HCT116 (cell line): ENCODE measurements around the gene NUMA1. TPM values are rescaled to one million over a fixed set of nuclear protein-coding genes. Genes with fewer than 3 reads are reported as not detected.

Experiments
- ATAC-seq: fragments of 200-7000 bp; cut with Tn5 transposase; 2 replicates; pipeline ENCODE4 v1.9.1; 2020; ENCODE audit warnings: mild to moderate bottlenecking, moderate library complexity
- BruUV-seq: library from RNA; stranded (reverse); fragments of 400-500 nt; replicated peaks from 2 replicates; lab custom pipeline; 2021; lab: Mats Ljungman, UMichigan
- CTCF ChIA-PET: fragments of 300-600 bp; sonication (Branson Sonifier 250); formaldehyde crosslinking; loops from one replicate; lab custom pipeline; 2021; ENCODE audit warnings: antibody characterized with exemption; lab: Charles Lee
- POLR2A ChIA-PET: fragments of 300-600, 350-600 bp; sonication (Branson Sonifier 250); formaldehyde crosslinking; loops from one replicate; lab custom pipeline; 2021; ENCODE audit warnings: antibody characterized with exemption; lab: Charles Lee
- RAD21 ChIA-PET, 2 experiments: fragments of 300-600 bp; sonication (Branson Sonifier 250); formaldehyde crosslinking; loops; one replicate each; lab custom pipeline; 2023; ENCODE audit warnings: low total read pairs in 2 of 2; ENCODE audit not compliant: uncharacterized antibody in 2 of 2, unreplicated experiment in 2 of 2, low non-redundant PET in 1 of 2; lab: Charles Lee
- DNase-seq: peaks from one replicate; pipeline ENCODE4 v3.0.0-alpha.2; 2010; ENCODE audit warnings: low read depth, low spot score
- H2AFZ ChIP-seq: fragments of 200-600 bp; shearing (Covaris generic), sonication (generic); 2 replicates; pipeline ENCODE4 v1.6.1; 2017; ENCODE audit warnings: low read depth, mixed run types, mixed read lengths, antibody characterized with exemption, low read length; ENCODE audit not compliant: poor library complexity, severe bottlenecking
- H3K27ac ChIP-seq: 2 replicates; pipeline ENCODE4 v1.5.1; 2012; ENCODE audit warnings: low read depth, low read length
- H3K27me3 ChIP-seq: fragments of 200-600 bp; sonication (generic); 2 replicates; pipeline ENCODE4 v1.6.1; 2016; ENCODE audit warnings: mixed run types, low read length, mixed read lengths; ENCODE audit not compliant: insufficient read depth
- H3K36me3 ChIP-seq, 2 experiments: fragments of 200-500 bp in 1 of 2; fragments of 200-600 bp in 1 of 2; sonication (Bioruptor generic) in 1 of 2; sonication (generic) in 1 of 2; 2 replicates each; pipeline versions ENCODE4 v1.5.1 to v1.6.1; 2014 to 2016; ENCODE audit warnings: low read length in 2 of 2, inconsistent platforms in 1 of 2, mixed read lengths in 1 of 2, mixed run types in 1 of 2; ENCODE audit not compliant: insufficient read depth in 2 of 2, control insufficient read depth in 1 of 2
- H3K4me1 ChIP-seq, 2 experiments: fragments of 200-600 bp in 1 of 2; sonication (generic) in 1 of 2; 2 replicates each; pipeline versions ENCODE4 v1.5.1 to v1.6.1; 2012 to 2017; ENCODE audit warnings: low read length in 2 of 2, inconsistent platforms in 1 of 2, mild to moderate bottlenecking in 1 of 2, mixed read lengths in 1 of 2, mixed run types in 1 of 2, moderate library complexity in 1 of 2; ENCODE audit not compliant: insufficient read depth in 2 of 2, control insufficient read depth in 1 of 2
- H3K4me2 ChIP-seq: fragments of 200-600 bp; sonication (generic); 2 replicates; pipeline ENCODE4 v1.6.1; 2017; ENCODE audit warnings: mixed run types, low read length, mixed read lengths
- H3K4me3 ChIP-seq, 2 experiments: fragments of 200-600 bp in 1 of 2; sonication (generic) in 1 of 2; replicated peaks in 1 of 2; 2 replicates each; pipeline ENCODE4 v1.5.1; 2011 to 2016; ENCODE audit warnings: low read length in 2 of 2, control low read depth in 1 of 2, low read depth in 1 of 2, mild to moderate bottlenecking in 1 of 2, mixed read lengths in 1 of 2, mixed run types in 1 of 2
- H3K79me2 ChIP-seq: fragments of 200-600 bp; sonication (generic); 2 replicates; pipeline ENCODE4 v1.6.1; 2017; ENCODE audit warnings: mild to moderate bottlenecking, mixed run types, low read length, moderate library complexity, mixed read lengths; ENCODE audit not compliant: insufficient read depth
- H3K9ac ChIP-seq: fragments of 200-600 bp; sonication (generic); 2 replicates; pipeline ENCODE4 v1.6.1; 2016; ENCODE audit warnings: low read length, mixed read lengths
- H3K9me2 ChIP-seq: fragments of 200-600 bp; sonication (generic), shearing (Covaris generic); 2 replicates; pipeline ENCODE4 v1.6.1; 2017; ENCODE audit warnings: mixed run types, mild to moderate bottlenecking, moderate library complexity; ENCODE audit not compliant: insufficient read depth
- H3K9me3 ChIP-seq, 2 experiments: fragments of 200-500 bp in 1 of 2; fragments of 200-600 bp in 1 of 2; sonication (Bioruptor generic) in 1 of 2; sonication (generic) in 1 of 2; 2 replicates each; pipeline ENCODE4 v1.6.1; 2014 to 2017; ENCODE audit warnings: low read length in 2 of 2, mixed read lengths in 2 of 2, inconsistent platforms in 1 of 2, low read depth in 1 of 2, mild to moderate bottlenecking in 1 of 2, mixed run types in 1 of 2, moderate library complexity in 1 of 2; ENCODE audit not compliant: control insufficient read depth in 1 of 2, insufficient read depth in 1 of 2
- H4K20me1 ChIP-seq: fragments of 200-600 bp; sonication (generic), shearing (Covaris generic); 2 replicates; pipeline ENCODE4 v1.6.1; 2017; ENCODE audit warnings: mixed run types, mild to moderate bottlenecking, moderate library complexity; ENCODE audit not compliant: insufficient read depth
- CBX3 ChIP-seq: IDR thresholded peaks from 2 replicates; pipeline ENCODE4 v1.6.1; 2012; ENCODE audit warnings: low read depth
- CEBPB ChIP-seq: IDR thresholded peaks from 2 replicates; pipeline ENCODE4 v1.6.1; 2012; ENCODE audit warnings: low read depth
- EGR1 ChIP-seq: IDR thresholded peaks from 2 replicates; pipeline ENCODE4 v1.6.1; 2012; ENCODE audit warnings: low read depth
- ELF1 ChIP-seq: IDR thresholded peaks from 2 replicates; pipeline ENCODE4 v1.6.1; 2012; ENCODE audit warnings: low read depth, borderline replicate concordance
- EZH2 ChIP-seq: fragments of 200-600 bp; sonication (generic); IDR thresholded peaks from 2 replicates; pipeline ENCODE4 v1.6.1; 2017; ENCODE audit warnings: antibody characterized with exemption, mixed run types
- EZH2phosphoT487 ChIP-seq: fragments of 200-600 bp; IDR thresholded peaks from 2 replicates; pipeline ENCODE4 v1.6.1; 2018; ENCODE audit warnings: antibody characterized with exemption, borderline replicate concordance
- FOSL1 ChIP-seq: IDR thresholded peaks from 2 replicates; pipeline ENCODE4 v1.6.1; 2012; ENCODE audit warnings: low read depth
- RAD21 ChIP-seq: IDR thresholded peaks from 2 replicates; pipeline ENCODE4 v1.6.1; 2012; ENCODE audit warnings: low read depth, mild to moderate bottlenecking
- SRF ChIP-seq: IDR thresholded peaks from 2 replicates; pipeline ENCODE4 v1.6.1; 2012; ENCODE audit warnings: low read depth
- YY1 ChIP-seq: IDR thresholded peaks from 2 replicates; pipeline ENCODE4 v1.6.1; 2011; ENCODE audit warnings: low read length, low read depth, moderate library complexity, mild to moderate bottlenecking; ENCODE audit not compliant: insufficient replicate concordance; ENCODE audit errors: extremely low read depth
- ZFX ChIP-seq: fragments of 450-650 bp; IDR thresholded peaks from 2 replicates; pipeline ENCODE4 v1.6.1; 2017
- ZNF274 ChIP-seq: fragments of 200-500 bp; sonication (Bioruptor generic); IDR thresholded peaks from 2 replicates; pipeline ENCODE4 v1.6.1; 2014; ENCODE audit warnings: mild to moderate bottlenecking, low read depth, low read length, inconsistent platforms
- intact Hi-C: fragments of 100-400 bp; cut with micrococcal nuclease; formaldehyde crosslinking; loops from 2 replicates; pipeline ENCODE4 v1.10.0; 2022
- total RNA-seq: library from RNA; stranded (reverse); gene quantifications from one replicate; pipeline ENCODE4 v1.2.1, GENCODE V29; 2021; ENCODE audit not compliant: unreplicated experiment
- TF ChIP-seq, protein P1 (sequence below), 3 experiments: fragments of 200-600 bp in 1 of 3; sonication (generic) in 1 of 3; IDR thresholded peaks in 2 of 3; conservative IDR thresholded peaks in 1 of 3; 2 replicates each; pipeline ENCODE4 v1.5.1; 2012 to 2017; ENCODE audit warnings: low read depth in 2 of 3, low read length in 2 of 3, antibody characterized with exemption in 1 of 3, borderline replicate concordance in 1 of 3, control low read depth in 1 of 3, mild to moderate bottlenecking in 1 of 3, mixed read lengths in 1 of 3, mixed run types in 1 of 3, moderate library complexity in 1 of 3; ENCODE audit not compliant: insufficient read depth in 1 of 3
- TF ChIP-seq, protein P2 (sequence below): IDR thresholded peaks from 2 replicates; pipeline ENCODE4 v1.6.1; 2012; ENCODE audit warnings: low read depth

The NUMA1 gene
- total RNA-seq, 1 experiment from 2014 or later: 133 TPM

DNA sequence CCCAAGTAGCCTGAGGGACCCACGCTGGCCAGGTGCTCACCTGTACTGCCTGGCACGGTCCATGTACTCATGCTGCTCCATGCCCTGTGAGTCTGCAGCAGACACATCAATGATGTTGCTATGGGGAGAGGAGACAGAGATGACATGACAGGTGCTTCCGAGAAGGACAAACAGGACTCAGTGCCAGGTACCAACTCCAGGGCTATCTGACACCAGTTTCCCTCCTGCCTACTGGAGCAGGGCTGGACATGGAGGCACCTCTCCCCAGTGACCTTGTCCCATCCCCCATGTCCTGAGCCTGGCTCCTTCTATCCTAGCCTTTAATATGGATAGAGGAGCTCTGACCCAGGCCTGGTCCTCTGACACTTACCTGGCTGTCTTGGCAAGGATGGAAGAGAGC, 18.4 kb upstream of the NUMA1 start:
- Histone ChIP-seq H3K27ac (no peak overlapping the region), H3K9ac (no peak overlapping the region), H3K9me2 (no peaks in the 10 kb centered on the region), H3K4me1 (peaks cover 9 to 14% of the 10 kb centered on the region in 2 experiments; a peak in 3 of 4 replicates), H3K79me2 (peaks cover 36% of the 10 kb centered on the region), H3K4me3 (no peak overlapping the region), H3K9me3 (no peaks in the 10 kb centered on the region), H3K4me2 (no peak overlapping the region), H4K20me1 (no peaks in the 10 kb centered on the region), H3K27me3 (no peaks in the 10 kb centered on the region), H3K36me3 (peaks cover 18% of the 10 kb centered on the region in 2 experiments; a peak in 3 of 4 replicates), H2AFZ (no peak overlapping the region)
- ChIA-PET POLR2A (interaction anchor here (0.6 kb wide), 1 partner anchor 187 kb away, joined by 3 read pairs; no protein-coding TSS in a partner anchor), CTCF (interaction anchor here (1.2 to 2.5 kb wide), 2 partner anchors 8 to 74 kb away, joined by 4 to 10 read pairs; no protein-coding TSS in a partner anchor), RAD21 (no interaction called here)
- intact Hi-C loops: no loop called here
- TF ChIP-seq ZNF274: no peak
- DNase-seq (no peak), ATAC-seq (no peak)
- BruUV-seq: no TSS peak

DNA sequence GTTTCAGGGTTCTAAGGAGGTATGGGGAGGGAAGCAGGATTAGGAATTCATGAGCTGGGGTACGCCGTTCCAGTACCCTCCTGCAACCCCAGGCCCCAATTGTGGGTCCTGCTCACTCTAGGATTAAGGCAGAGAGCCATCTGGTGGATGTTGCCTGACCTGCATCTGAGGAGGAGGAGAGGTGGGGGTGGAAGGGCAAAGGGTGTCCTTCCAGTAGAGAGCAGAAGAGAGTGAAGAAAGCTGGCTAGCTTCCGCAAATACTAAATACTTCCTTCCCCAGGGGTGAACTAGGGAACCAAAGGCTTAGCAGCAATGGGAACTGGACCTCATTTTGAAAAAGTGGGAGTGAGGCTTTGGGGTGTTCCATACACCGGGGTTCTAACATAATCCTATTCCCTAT, 10.9 kb upstream of the NUMA1 start:
- intact Hi-C loops: loop anchor here (1.0 kb wide), 1 partner anchor 66 kb away; no protein-coding TSS in a partner anchor
- CTCF ChIA-PET: interaction anchor here (0.6 to 2.7 kb wide), 8 partner anchors 8 to 340 kb away, joined by 3 to 67 read pairs (median 4); no protein-coding TSS in a partner anchor

More for the DNA sequence above, 10.9 kb upstream of the NUMA1 start:
- TF ChIP-seq EZH2 (no peak), CEBPB (no peak), EZH2phosphoT487 (no peak), ELF1 (no peak), RAD21 (peak; percentile 89), ZFX (no peak), EGR1 (no peak), CBX3 (no peak), YY1 (no peak), SRF (no peak), ZNF274 (no peak), FOSL1 (no peak)
- TF ChIP-seq, protein P1, sequence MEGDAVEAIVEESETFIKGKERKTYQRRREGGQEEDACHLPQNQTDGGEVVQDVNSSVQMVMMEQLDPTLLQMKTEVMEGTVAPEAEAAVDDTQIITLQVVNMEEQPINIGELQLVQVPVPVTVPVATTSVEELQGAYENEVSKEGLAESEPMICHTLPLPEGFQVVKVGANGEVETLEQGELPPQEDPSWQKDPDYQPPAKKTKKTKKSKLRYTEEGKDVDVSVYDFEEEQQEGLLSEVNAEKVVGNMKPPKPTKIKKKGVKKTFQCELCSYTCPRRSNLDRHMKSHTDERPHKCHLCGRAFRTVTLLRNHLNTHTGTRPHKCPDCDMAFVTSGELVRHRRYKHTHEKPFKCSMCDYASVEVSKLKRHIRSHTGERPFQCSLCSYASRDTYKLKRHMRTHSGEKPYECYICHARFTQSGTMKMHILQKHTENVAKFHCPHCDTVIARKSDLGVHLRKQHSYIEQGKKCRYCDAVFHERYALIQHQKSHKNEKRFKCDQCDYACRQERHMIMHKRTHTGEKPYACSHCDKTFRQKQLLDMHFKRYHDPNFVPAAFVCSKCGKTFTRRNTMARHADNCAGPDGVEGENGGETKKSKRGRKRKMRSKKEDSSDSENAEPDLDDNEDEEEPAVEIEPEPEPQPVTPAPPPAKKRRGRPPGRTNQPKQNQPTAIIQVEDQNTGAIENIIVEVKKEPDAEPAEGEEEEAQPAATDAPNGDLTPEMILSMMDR (IDR thresholded peaks at IDR 0.05 in 2 of 3, conservative IDR thresholded peaks at IDR 0.05 in 1 of 3; ENCODE audit: borderline replicate concordance in 1 of 3, insufficient read depth in 1 of 3, low read depth in 2 of 3, low read length in 2 of 3): peak; percentile 83 to 97 (median 88)
- TF ChIP-seq, protein P2, sequence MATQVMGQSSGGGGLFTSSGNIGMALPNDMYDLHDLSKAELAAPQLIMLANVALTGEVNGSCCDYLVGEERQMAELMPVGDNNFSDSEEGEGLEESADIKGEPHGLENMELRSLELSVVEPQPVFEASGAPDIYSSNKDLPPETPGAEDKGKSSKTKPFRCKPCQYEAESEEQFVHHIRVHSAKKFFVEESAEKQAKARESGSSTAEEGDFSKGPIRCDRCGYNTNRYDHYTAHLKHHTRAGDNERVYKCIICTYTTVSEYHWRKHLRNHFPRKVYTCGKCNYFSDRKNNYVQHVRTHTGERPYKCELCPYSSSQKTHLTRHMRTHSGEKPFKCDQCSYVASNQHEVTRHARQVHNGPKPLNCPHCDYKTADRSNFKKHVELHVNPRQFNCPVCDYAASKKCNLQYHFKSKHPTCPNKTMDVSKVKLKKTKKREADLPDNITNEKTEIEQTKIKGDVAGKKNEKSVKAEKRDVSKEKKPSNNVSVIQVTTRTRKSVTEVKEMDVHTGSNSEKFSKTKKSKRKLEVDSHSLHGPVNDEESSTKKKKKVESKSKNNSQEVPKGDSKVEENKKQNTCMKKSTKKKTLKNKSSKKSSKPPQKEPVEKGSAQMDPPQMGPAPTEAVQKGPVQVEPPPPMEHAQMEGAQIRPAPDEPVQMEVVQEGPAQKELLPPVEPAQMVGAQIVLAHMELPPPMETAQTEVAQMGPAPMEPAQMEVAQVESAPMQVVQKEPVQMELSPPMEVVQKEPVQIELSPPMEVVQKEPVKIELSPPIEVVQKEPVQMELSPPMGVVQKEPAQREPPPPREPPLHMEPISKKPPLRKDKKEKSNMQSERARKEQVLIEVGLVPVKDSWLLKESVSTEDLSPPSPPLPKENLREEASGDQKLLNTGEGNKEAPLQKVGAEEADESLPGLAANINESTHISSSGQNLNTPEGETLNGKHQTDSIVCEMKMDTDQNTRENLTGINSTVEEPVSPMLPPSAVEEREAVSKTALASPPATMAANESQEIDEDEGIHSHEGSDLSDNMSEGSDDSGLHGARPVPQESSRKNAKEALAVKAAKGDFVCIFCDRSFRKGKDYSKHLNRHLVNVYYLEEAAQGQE: no peak
- TF ChIP-seq, all 23 proteins: peak for 2
- Histone ChIP-seq H3K27me3 (no peaks in the 10 kb centered on the region), H3K36me3 (peaks cover 0 to 5% of the 10 kb centered on the region in 2 experiments; a peak in 3 of 4 replicates), H3K4me2 (no peak overlapping the region), H3K27ac (no peak overlapping the region), H3K9me3 (no peaks in the 10 kb centered on the region), H3K79me2 (no peaks in the 10 kb centered on the region), H3K9me2 (no peaks in the 10 kb centered on the region), H3K4me1 (peaks cover 0 to 5% of the 10 kb centered on the region in 2 experiments; a peak in 1 of 4 replicates), H2AFZ (no peak overlapping the region), H3K4me3 (no peak overlapping the region), H4K20me1 (no peaks in the 10 kb centered on the region), H3K9ac (no peak overlapping the region)
- BruUV-seq: no TSS peak
- ATAC-seq (peak; percentile 97), DNase-seq (no peak)
- POLR2A ChIA-PET: no interaction called here
- RAD21 ChIA-PET: interaction anchor here (0.8 to 2.6 kb wide), 3 partner anchors 65 to 66 kb away, joined by 3 to 19 read pairs (median 6); no protein-coding TSS in a partner anchor
